K562 (cell line): Measurements from ENCODE around the gene VPS45. TPM values are rescaled to one million over a fixed set of nuclear protein-coding genes. Genes with fewer than 3 reads are reported as not detected.

Source experiments
- ATAC-seq: fragments of 200-7000 bp; cut with Tn5 transposase; 3 replicates; pipeline ENCODE4 v1.9.1; 2020; ENCODE audit warnings: moderate library complexity
- BruUV-seq: library from RNA; stranded (reverse); fragments of 400-500 nt; replicated peaks from 2 replicates; lab custom pipeline; 2021; lab: Mats Ljungman, UMichigan
- CTCF ChIA-PET: fragments of 300-600 bp; formaldehyde crosslinking; extraction: SDS; loops from one replicate; lab custom pipeline; 2021; ENCODE audit warnings: low intra/inter-chr PET ratio; lab: Yijun Ruan, JAX
- POLR2A ChIA-PET: fragments of 300-600, 350-650 bp; sonication (Branson Sonifier 250); formaldehyde crosslinking; extraction: SDS; loops from one replicate; lab custom pipeline; 2021; ENCODE audit warnings: antibody characterized with exemption, inconsistent platforms; lab: Yijun Ruan, JAX
- DNase-seq, 4 experiments: peaks; one replicate each; pipeline versions ENCODE4 v3.0.0 to v3.0.0-alpha.2; 2011 to 2018; ENCODE audit warnings: low spot score in 3 of 4, mixed read lengths in 3 of 4; ENCODE audit errors: extremely low read depth in 1 of 4
- FAIRE-seq: peaks from 2 replicates; lab custom pipeline; 2011; peaks lifted over from hg19 to GRCh38; lab: Jason Lieb, UNC
- H2AFZ ChIP-seq: 2 replicates; pipeline ENCODE4 v1.6.0; 2011; ENCODE audit warnings: low read depth, low read length, control low read depth, inconsistent platforms
- H3K27ac ChIP-seq: fragments of 200-600 bp; 3 replicates; pipeline ENCODE4 v1.8.0; 2011; ENCODE audit warnings: low read depth, mild to moderate bottlenecking, control low read depth, inconsistent platforms, low read length, moderate library complexity, mixed read lengths; ENCODE audit errors: extremely low read depth
- H3K27me3 ChIP-seq, 2 experiments: fragments of 300-600 bp in 1 of 2; 2 replicates in 1 of 2; 3 replicates in 1 of 2; pipeline versions ENCODE4 v1.6.0 to v1.8.0; 2011; ENCODE audit warnings: inconsistent platforms in 2 of 2, low read length in 2 of 2, mild to moderate bottlenecking in 1 of 2, mixed read lengths in 1 of 2, moderate library complexity in 1 of 2; ENCODE audit not compliant: control insufficient read depth in 2 of 2, insufficient read depth in 2 of 2
- H3K36me3 ChIP-seq: fragments of 300-600 bp; 3 replicates; pipeline ENCODE4 v1.8.0; 2011; ENCODE audit warnings: mild to moderate bottlenecking, low read length, inconsistent platforms; ENCODE audit not compliant: control insufficient read depth, insufficient read depth
- H3K4me1 ChIP-seq, 2 experiments: fragments of 200-600 bp in 1 of 2; replicated peaks in 1 of 2; 2 replicates in 1 of 2; 3 replicates in 1 of 2; pipeline versions ENCODE4 v1.5.1 to v1.8.0; 2011; ENCODE audit warnings: inconsistent platforms in 2 of 2, low read length in 2 of 2, mild to moderate bottlenecking in 1 of 2, mixed read lengths in 1 of 2, moderate library complexity in 1 of 2; ENCODE audit not compliant: control insufficient read depth in 2 of 2, insufficient read depth in 2 of 2
- H3K4me2 ChIP-seq: 2 replicates; pipeline ENCODE4 v1.6.1; 2011; ENCODE audit warnings: low read length, control low read depth, inconsistent platforms, mixed read lengths; ENCODE audit not compliant: insufficient read depth
- H3K4me3 ChIP-seq: fragments of 200-600 bp; sonication (generic), shearing (Covaris generic); 2 replicates; pipeline ENCODE4 v1.5.1; 2016; ENCODE audit warnings: control low read depth, inconsistent platforms
- H3K79me2 ChIP-seq: fragments of 200-600 bp; 3 replicates; pipeline ENCODE4 v1.8.0; 2011; ENCODE audit warnings: low read length, inconsistent platforms; ENCODE audit not compliant: control insufficient read depth, insufficient read depth
- H3K9ac ChIP-seq, 2 experiments: 2 replicates each; pipeline versions ENCODE4 v1.6.0 to v1.6.1; 2011; ENCODE audit warnings: low read depth in 2 of 2, low read length in 2 of 2, control low read depth in 1 of 2, inconsistent platforms in 1 of 2, mild to moderate bottlenecking in 1 of 2, mixed read lengths in 1 of 2; ENCODE audit not compliant: insufficient read depth in 1 of 2
- H3K9me1 ChIP-seq: one replicate; pipeline ENCODE4 v1.6.0; 2011; ENCODE audit warnings: inconsistent platforms, mild to moderate bottlenecking, low read length, moderate library complexity; ENCODE audit not compliant: control insufficient read depth, insufficient read depth
- H3K9me3 ChIP-seq: replicated peaks from 2 replicates; pipeline ENCODE4 v1.5.1; 2011; ENCODE audit warnings: low read depth, low read length, inconsistent platforms; ENCODE audit not compliant: control insufficient read depth, insufficient read depth
- H4K20me1 ChIP-seq: replicated peaks from 2 replicates; pipeline ENCODE4 v1.6.1; 2011; ENCODE audit warnings: low read length, inconsistent platforms, mixed read lengths; ENCODE audit not compliant: control insufficient read depth, insufficient read depth
- HNRNPK ChIP-seq: fragments of 200-400 bp; formaldehyde crosslinking; IDR thresholded peaks from one replicate; pipeline ENCODE4 v1.6.1; 2018; ENCODE audit warnings: mild to moderate bottlenecking, low read depth, low read length; ENCODE audit not compliant: poor library complexity, severe bottlenecking
- ILF3 ChIP-seq: fragments of 450-650 bp; IDR thresholded peaks from 2 replicates; pipeline ENCODE4 v1.6.1; 2018; ENCODE audit warnings: antibody characterized with exemption, mild to moderate bottlenecking, moderate library complexity, borderline replicate concordance
- IRF2 ChIP-seq: sonication (generic); formaldehyde crosslinking; IDR thresholded peaks from 2 replicates; pipeline ENCODE4 v1.8.1; 2022; ENCODE audit warnings: mild to moderate bottlenecking, missing genetic modification reagents
- KAT7 ChIP-seq: sonication (generic); formaldehyde crosslinking; IDR thresholded peaks from 2 replicates; pipeline ENCODE4 v1.8.0; 2022; ENCODE audit warnings: missing genetic modification reagents, mild to moderate bottlenecking, borderline replicate concordance
- PHTF2 ChIP-seq: fragments of 250-450 bp; sonication (Bioruptor Pico); IDR thresholded peaks from 2 replicates; pipeline ENCODE4 v1.5.0; 2021; ENCODE audit warnings: mild to moderate bottlenecking
- RAD51 ChIP-seq: fragments of 450-650 bp; IDR thresholded peaks from 2 replicates; pipeline ENCODE4 v1.7.1; 2016; ENCODE audit warnings: low read depth, mild to moderate bottlenecking, borderline replicate concordance
- XRCC4 ChIP-seq: IDR thresholded peaks from one replicate; pipeline ENCODE4 v1.6.1; 2011; ENCODE audit not compliant: insufficient read depth, insufficient read length; ENCODE audit errors: extremely low read depth
- ZBTB7A ChIP-seq: IDR thresholded peaks from 2 replicates; pipeline ENCODE4 v1.6.1; 2011; ENCODE audit warnings: low read depth, mild to moderate bottlenecking, low read length, moderate library complexity, borderline replicate concordance; ENCODE audit not compliant: control insufficient read depth
- ZC3H8 ChIP-seq: fragments of 450-650 bp; IDR thresholded peaks from 2 replicates; pipeline ENCODE4 v1.6.1; 2017
- ZKSCAN1 ChIP-seq: fragments of 150-350 bp; IDR thresholded peaks from 2 replicates; pipeline ENCODE4 v1.6.1; 2016; ENCODE audit warnings: low read depth, low read length
- ZNF140 ChIP-seq: fragments of 250-450 bp; sonication (Bioruptor Pico); IDR thresholded peaks from 2 replicates; pipeline ENCODE4 v1.8.0; 2021; ENCODE audit warnings: moderate library complexity, mild to moderate bottlenecking, inconsistent platforms
- ZNF586 ChIP-seq: fragments of 450-650 bp; formaldehyde crosslinking; conservative IDR thresholded peaks from 2 replicates; pipeline ENCODE4 v1.4.0; 2020; ENCODE audit warnings: mild to moderate bottlenecking, moderate library complexity
- WGBS: fragments of 100-300 bp; shearing (Covaris generic); methylation state at CpG from one replicate; pipeline ENCODE4 v1.1.6; 2016; ENCODE audit warnings: low coverage, mixed read lengths; ENCODE audit not compliant: insufficient coverage; ENCODE audit errors: missing lambda C conversion rate; 5-methylcytosine and 5-hydroxymethylcytosine counted together
- in situ Hi-C: fragments of 300-500 bp; cut with MboI; formaldehyde crosslinking; loops from 4 replicates; pipeline ENCODE4 v1.15.0; 2018; ENCODE audit warnings: inconsistent platforms, mixed read lengths
- intact Hi-C: fragments of 100-400 bp; cut with micrococcal nuclease; formaldehyde crosslinking; loops from 2 replicates; pipeline ENCODE4 v1.14.2; 2022
- polyA plus RNA-seq, 8 experiments: library from polyadenylated mRNA; depleted of rRNA in 4 of 8; stranded (reverse) in 5 of 8; unstranded in 3 of 8; fragments of >200 nt; fragmentation: Nextera tagmentation in 2 of 8; fragmentation: Illumina TruSeq in 1 of 8; extraction: Ambion mirVana in 2 of 8; extraction: Trizol in 1 of 8; gene quantifications; 2 replicates each; pipeline versions ENCODE4 v1.2.1 to v1.2.3, GENCODE V29; 2011 to 2014; ENCODE audit warnings: inconsistent platforms in 1 of 8, missing spikeins in 1 of 8
- total RNA-seq, 7 experiments: library from RNA; depleted of rRNA in 6 of 7; stranded (reverse); fragments of >200 nt in 6 of 7; fragmentation: Illumina TruSeq in 2 of 7; extraction: Trizol in 2 of 7; gene quantifications; 2 replicates each; pipeline versions ENCODE4 v1.2.1 to v1.2.3, GENCODE V29; 2011 to 2021; ENCODE audit warnings: low replicate concordance in 1 of 7
- TF ChIP-seq, protein P1 (sequence below): fragments of 250-450 bp; sonication (Bioruptor Pico); IDR thresholded peaks from 2 replicates; pipeline ENCODE4 v1.5.0; 2020; ENCODE audit warnings: mild to moderate bottlenecking
- TF ChIP-seq, protein P2 (sequence below), 2 experiments: fragments of 450-650 bp; conservative IDR thresholded peaks; 2 replicates each; pipeline ENCODE4 v1.6.1; 2017; ENCODE audit warnings: mild to moderate bottlenecking in 2 of 2, moderate library complexity in 2 of 2

Gene VPS45
- total and polyA plus RNA-seq, 9 of the 15 experiments (the other 6 are each of a cell fraction or from before 2014, with no cell fraction given): 17.9 to 48.2 (median 34.4) TPM

DNA sequence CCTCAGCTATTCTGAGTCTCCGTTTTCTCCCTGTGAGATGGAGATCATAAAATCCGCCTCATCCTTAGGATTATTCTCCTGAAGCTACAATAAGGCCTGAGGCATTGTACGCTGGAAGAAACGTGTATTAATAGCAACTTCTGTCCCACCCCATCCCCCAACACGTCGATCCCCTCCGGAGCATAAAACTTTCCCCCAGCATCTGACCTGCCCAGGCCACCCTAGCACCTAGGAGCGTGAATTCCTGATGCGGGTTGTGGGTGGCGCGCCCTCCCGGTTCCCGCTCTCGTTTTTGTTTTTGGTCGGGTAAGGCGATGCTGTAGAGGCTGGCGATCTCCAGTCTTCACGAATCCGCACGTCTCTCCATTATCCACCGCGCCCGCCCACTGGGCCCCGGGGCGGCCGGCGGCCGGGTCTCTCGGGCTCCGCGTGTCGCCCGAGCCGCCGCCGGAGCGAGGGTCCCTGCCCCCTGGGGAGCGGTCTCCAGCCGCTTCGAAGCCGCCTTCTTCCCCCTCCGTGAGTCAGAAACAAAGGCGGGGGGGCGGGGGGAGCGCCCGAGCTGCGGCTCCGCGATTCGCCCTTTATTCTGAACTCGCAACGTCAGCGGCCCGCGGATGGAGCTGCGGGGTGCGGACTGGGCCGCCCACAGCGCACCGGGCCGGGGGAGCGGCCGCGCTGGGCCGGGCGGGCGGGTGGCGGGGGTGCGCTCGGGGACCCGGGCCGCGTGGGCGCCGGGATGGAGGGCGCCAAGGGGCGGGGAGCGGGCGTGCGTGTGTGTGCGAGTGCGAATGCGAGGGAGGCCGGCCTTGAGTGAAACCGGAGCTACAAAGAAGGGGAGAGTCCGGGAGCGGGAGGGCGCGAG, 81.9 kb downstream of the VPS45 start, which contains the start of gene PLEKHO1 (continued):
- no peak for TF ChIP-seq IRF2 (CRISPR knock-in tag)
- TF ChIP-seq HNRNPK: no peak
- no peak for TF ChIP-seq ZKSCAN1
- TF ChIP-seq XRCC4: no peak
- TF ChIP-seq ZNF586 (CRISPR knock-in tag): no peak
- TF ChIP-seq ZNF140 (CRISPR knock-in tag): no peak
- no peak for TF ChIP-seq ILF3
- no peak for TF ChIP-seq ZC3H8

DNA sequence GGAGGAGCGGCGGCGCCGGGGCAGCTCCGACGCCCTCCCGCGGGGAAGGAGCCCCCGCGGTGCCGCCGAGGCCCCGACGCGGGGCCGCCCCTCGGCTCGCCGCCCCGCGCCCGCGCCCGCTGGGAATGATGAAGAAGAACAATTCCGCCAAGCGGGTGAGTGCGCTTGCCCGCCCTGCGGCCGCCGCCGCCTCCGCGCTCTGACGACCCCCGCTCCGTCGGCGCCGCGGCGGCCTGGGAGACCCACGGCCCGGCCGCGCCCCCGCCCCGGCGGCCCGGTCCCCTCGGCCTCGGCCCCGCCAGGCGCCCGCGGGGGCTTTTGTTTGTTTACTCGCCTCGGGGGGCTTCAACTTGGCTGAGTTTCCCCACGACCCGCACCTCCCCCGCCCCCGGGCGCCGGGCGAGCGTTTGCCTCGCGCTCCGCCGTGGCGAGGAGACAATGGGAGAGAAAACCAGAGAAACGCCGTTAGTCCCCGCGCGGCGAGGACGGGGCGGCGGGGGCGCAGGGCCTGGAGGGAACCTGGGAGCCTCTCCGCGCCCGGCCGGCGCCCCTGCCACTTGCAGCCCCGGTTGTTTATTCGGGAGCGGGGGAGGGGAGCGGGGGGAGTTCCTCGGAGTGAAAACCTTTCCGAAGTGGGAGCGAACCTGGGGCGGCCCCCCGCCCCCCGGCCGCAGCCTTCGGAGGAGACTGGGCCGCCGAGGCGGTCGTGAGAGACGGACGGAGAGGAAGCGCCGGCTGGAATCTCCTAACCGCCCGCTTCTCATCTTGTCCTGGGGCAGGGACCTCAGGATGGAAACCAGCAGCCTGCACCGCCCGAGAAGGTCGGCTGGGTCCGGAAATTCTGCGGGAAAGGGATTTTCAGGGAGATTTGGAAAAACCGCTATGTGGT, 82.8 kb downstream of the VPS45 start:
- intact Hi-C loops: no loop called here
- Histone ChIP-seq H3K9me1 (no peaks in the 10 kb centered on the region), H3K4me1 (peaks cover 16 to 24% of the 10 kb centered on the region in 2 experiments; a peak in 4 of 5 replicates), H4K20me1 (no peaks in the 10 kb centered on the region; the same call in 1 of the 2 replicates), H2AFZ (peak overlapping the region; percentile 71), H3K9me3 (no peaks in the 10 kb centered on the region), H3K36me3 (0 out of 3 replicates have a peak, but pooled peaks cover 2% of the 10 kb centered on the region), H3K4me3 (peak overlapping the region; percentile 53), H3K27ac (peak overlapping the region; percentile 66; the same call in 1 of the 3 replicates), H3K27me3 (no peaks in the 10 kb centered on the region), H3K79me2 (peaks cover 5% of the 10 kb centered on the region; the same call in 1 of the 3 replicates), H3K4me2 (peak overlapping the region; percentile 60), H3K9ac (peak overlapping the region; percentile 58 to 92)
- ChIA-PET POLR2A (interaction anchor here (0.7 to 5.3 kb wide), 6 partner anchors 9 to 265 kb away, joined by 3 to 57 read pairs (median 3); no protein-coding TSS in a partner anchor), CTCF (no interaction called here)
- no TSS peak for BruUV-seq
- WGBS: 13% methylated on average over 33 of the region's 114 CpGs
- in situ Hi-C loops: no loop called here
- DNase-seq (peak; percentile 23 to 56 (median 42)), ATAC-seq (peak; percentile 27), FAIRE-seq (no peak)
- TF ChIP-seq PHTF2 (CRISPR knock-in tag) (no peak), RAD51 (no peak), KAT7 (no peak), ZBTB7A (peak; percentile 36; the same call in 1 of the 2 replicates)
- TF ChIP-seq, protein P1, sequence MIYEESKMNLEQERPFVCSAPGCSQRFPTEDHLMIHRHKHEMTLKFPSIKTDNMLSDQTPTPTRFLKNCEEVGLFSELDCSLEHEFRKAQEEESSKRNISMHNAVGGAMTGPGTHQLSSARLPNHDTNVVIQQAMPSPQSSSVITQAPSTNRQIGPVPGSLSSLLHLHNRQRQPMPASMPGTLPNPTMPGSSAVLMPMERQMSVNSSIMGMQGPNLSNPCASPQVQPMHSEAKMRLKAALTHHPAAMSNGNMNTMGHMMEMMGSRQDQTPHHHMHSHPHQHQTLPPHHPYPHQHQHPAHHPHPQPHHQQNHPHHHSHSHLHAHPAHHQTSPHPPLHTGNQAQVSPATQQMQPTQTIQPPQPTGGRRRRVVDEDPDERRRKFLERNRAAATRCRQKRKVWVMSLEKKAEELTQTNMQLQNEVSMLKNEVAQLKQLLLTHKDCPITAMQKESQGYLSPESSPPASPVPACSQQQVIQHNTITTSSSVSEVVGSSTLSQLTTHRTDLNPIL (CRISPR knock-in tag): no peak
- TF ChIP-seq, protein P2, sequence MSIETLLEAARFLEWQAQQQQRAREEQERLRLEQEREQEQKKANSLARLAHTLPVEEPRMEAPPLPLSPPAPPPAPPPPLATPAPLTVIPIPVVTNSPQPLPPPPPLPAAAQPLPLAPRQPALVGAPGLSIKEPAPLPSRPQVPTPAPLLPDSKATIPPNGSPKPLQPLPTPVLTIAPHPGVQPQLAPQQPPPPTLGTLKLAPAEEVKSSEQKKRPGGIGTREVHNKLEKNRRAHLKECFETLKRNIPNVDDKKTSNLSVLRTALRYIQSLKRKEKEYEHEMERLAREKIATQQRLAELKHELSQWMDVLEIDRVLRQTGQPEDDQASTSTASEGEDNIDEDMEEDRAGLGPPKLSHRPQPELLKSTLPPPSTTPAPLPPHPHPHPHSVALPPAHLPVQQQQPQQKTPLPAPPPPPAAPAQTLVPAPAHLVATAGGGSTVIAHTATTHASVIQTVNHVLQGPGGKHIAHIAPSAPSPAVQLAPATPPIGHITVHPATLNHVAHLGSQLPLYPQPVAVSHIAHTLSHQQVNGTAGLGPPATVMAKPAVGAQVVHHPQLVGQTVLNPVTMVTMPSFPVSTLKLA (conservative IDR thresholded peaks at IDR 0.05): no peak
